ENCODE results near the gene TMEM106A. TPM values are rescaled to one million over a fixed set of nuclear protein-coding genes. Genes with fewer than 3 reads are reported as not detected.

The TMEM106A gene
- total and polyA plus RNA-seq, 9 of the 15 experiments (the other 6 are each of a cell fraction or from before 2014, with no cell fraction given) = 0.03 to 0.29 (median 0.15) TPM

GRCh38 chr17:43219746-43220380, 8.2 kb downstream of the TMEM106A start:
- intact Hi-C loops (cut with micrococcal nuclease) = no loop called here
- no peak for FAIRE-seq
- no peak for TF ChIP-seq XRCC5 (IDR thresholded peaks at IDR 0.05; ENCODE audit: low read depth, low read length)
- no peak for TF ChIP-seq ETV5 (CRISPR knock-in tag; IDR thresholded peaks at IDR 0.05; ENCODE audit: low read depth)
- TF ChIP-seq ZNF318 (IDR thresholded peaks at IDR 0.05; ENCODE audit: borderline replicate concordance in 1 of 2, low read depth in 1 of 2) = no peak
- no peak for TF ChIP-seq PPARD (CRISPR knock-in tag; IDR thresholded peaks at IDR 0.05)
- no peak for TF ChIP-seq SMAD2 (IDR thresholded peaks at IDR 0.05; ENCODE audit: low read depth, low read length)

More at GRCh38 chr17:43219746-43220380, 8.2 kb downstream of the TMEM106A start:
- no peak for ATAC-seq
- H3K4me3 ChIP-seq = no peak overlapping the region
- H4K20me1 ChIP-seq (replicated peaks; ENCODE audit: control insufficient read depth, insufficient read depth, low read length) = no peaks in the 10 kb centered on the region
- no peak for DNase-seq (ENCODE audit: extremely low read depth in 1 of 4, low spot score in 3 of 4)
- H3K36me3 ChIP-seq (ENCODE audit: control insufficient read depth, insufficient read depth, low read length) = no peaks in the 10 kb centered on the region
- H3K9me3 ChIP-seq (replicated peaks; ENCODE audit: control insufficient read depth, insufficient read depth, low read depth, low read length) = no peaks in the 10 kb centered on the region
- H3K79me2 ChIP-seq (ENCODE audit: control insufficient read depth, insufficient read depth, low read length) = no peaks in the 10 kb centered on the region
- ChIA-PET CTCF (ENCODE audit: low intra/inter-chr PET ratio) (interaction anchor here (0.5 kb wide), 1 partner anchor 89 kb away, joined by 3 read pairs; no protein-coding TSS in a partner anchor), POLR2A (interaction anchor here (1.1 to 7.6 kb wide), 2 partner anchors 20 to 97 kb away, joined by 6 to 89 read pairs; no protein-coding TSS in a partner anchor)
- no peak overlapping the region for H3K9ac ChIP-seq (ENCODE audit: insufficient read depth in 1 of 2, low read depth in 2 of 2, low read length in 2 of 2)
- 0 out of 5 replicates have a peak, but pooled peaks cover 3 to 5% of the 10 kb centered on the region in 2 experiments for H3K4me1 ChIP-seq (replicated peaks in 1 of 2; ENCODE audit: control insufficient read depth in 2 of 2, insufficient read depth in 2 of 2, low read length in 2 of 2)
- H3K27me3 ChIP-seq (ENCODE audit: control insufficient read depth in 2 of 2, insufficient read depth in 2 of 2, low read length in 2 of 2) = 0 out of 5 replicates have a peak, but pooled peaks cover 0 to 6% of the 10 kb centered on the region in 2 experiments
- no peaks in the 10 kb centered on the region for H3K9me1 ChIP-seq (ENCODE audit: control insufficient read depth, insufficient read depth, low read length)
- H2AFZ ChIP-seq (ENCODE audit: low read depth, low read length) = no peak overlapping the region
- no TSS peak for BruUV-seq (replicated peaks)
- in situ Hi-C loops (cut with MboI) = loop anchor here (5.0 kb wide), 1 partner anchor 97 kb away; no protein-coding TSS in a partner anchor
- H3K4me2 ChIP-seq (ENCODE audit: insufficient read depth, low read length) = no peak overlapping the region
- H3K27ac ChIP-seq (ENCODE audit: extremely low read depth, low read depth, low read length) = no peak overlapping the region
- WGBS (ENCODE audit: insufficient coverage, low coverage, missing lambda C conversion rate) = 40% methylated on average over 7 of the region's 8 CpGs

Measured in K562 (cell line).